Inferior parietal cortex (tissue), 1 donor: ENCODE measurements around the gene EFNA3.

Experiments used
- DNase-seq: peaks from one replicate; pipeline ENCODE4 v3.0.0-alpha.2; 2016; ENCODE audit errors: extremely low spot score

EFNA3 gene, protein sequence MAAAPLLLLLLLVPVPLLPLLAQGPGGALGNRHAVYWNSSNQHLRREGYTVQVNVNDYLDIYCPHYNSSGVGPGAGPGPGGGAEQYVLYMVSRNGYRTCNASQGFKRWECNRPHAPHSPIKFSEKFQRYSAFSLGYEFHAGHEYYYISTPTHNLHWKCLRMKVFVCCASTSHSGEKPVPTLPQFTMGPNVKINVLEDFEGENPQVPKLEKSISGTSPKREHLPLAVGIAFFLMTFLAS

DNA sequence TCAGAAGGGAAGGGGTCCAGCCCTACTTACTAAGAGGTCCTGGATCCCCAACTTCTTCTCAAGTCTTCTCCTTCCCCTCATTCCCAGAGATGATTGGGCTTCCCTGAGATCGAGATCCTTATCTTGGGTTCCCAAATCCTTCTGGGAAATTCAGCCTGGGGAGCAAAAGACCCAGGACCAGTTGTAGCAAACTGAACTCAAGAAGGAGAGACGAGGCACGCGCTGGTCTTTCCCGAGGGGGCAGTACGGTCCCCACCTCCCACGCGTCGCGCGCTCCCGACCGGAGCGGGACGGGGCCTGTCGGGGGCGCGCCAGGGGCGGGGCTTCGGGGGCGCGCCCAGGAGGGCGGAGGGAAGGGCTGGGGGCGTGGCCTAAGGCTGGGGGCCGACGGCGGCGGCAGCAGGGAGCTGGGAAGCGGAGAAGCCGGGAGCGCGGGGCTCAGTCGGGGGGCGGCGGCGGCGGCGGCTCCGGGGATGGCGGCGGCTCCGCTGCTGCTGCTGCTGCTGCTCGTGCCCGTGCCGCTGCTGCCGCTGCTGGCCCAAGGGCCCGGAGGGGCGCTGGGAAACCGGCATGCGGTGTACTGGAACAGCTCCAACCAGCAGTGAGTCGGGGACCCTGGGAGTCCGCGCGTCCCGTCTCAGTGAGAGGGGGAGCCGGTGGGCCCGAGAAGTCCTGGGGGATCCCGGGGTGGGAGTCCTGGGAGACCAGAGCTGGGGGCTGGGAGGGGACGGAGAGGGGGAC is at the start of gene EFNA3:
Gene EFNA3, plus strand, starts transcription at position 369 of the 741 bp plus-strand sequence. Its CDS starts 105 bp downstream, at position 474.
- DNase-seq: no peak

DNA sequence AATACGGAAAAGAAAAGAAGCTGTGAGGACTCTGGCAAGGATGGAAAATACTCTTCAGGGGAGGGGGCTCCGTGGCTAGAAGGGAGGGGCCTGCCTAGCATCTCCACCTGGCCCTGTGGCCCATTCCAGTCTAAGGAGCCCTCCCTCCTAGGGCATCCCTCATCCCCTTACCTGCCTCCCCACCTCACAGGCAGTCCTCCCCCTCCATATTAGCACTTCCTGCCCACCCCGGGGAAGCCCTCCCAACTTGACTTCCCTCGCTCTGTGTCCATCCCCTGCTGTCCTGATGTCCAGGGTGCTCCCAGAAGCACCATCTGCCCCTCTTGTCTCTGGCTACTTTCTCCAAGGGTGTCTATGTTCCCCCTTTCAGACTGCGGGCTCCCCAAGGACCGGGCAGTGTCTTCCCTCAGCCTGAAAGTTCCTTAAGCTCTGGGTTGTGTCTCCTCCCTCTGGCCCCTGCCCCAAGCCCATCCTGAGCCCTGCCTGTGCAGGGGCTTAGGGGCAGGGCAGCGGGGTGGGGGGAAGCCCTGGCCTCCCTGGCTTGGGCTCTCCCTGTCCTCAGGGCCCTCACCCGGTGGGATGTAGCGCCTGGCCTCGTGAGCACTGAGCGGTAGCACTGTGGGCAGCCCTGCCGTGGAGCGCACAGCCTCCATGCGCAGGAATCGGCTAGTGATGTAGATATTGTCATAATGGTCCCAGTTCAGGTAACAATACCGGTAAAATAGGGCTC is 49.0 kb upstream of the EFNA3 start:
- no peak for DNase-seq

DNA sequence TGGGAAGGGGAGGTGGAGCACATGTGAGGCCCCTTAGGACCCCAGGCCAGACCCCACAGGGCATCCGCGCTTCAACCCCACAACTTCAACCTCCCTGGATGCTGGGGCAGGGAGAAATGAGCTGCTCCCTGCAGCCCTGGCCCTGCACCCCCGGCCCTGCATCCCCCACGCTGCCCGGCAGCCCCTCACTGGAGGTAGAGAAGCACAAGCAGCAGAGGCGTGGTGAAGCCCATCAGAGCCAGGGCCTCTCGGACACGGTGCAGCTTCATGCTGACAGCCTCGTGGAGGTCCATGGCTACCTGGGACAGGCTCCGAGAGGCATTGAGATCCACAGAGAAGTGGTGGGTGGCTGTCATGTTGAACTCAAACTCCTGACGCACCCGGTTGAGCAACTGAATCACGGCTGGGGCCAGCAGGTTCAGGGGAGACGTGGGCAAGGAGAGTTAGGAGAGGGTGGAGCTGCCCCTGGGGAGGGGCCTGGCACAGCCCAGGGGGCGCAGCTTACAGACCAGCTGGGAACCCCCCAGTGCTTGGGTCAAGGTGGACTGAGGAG is 48.3 kb upstream of the EFNA3 start:
- DNase-seq: no peak

DNA sequence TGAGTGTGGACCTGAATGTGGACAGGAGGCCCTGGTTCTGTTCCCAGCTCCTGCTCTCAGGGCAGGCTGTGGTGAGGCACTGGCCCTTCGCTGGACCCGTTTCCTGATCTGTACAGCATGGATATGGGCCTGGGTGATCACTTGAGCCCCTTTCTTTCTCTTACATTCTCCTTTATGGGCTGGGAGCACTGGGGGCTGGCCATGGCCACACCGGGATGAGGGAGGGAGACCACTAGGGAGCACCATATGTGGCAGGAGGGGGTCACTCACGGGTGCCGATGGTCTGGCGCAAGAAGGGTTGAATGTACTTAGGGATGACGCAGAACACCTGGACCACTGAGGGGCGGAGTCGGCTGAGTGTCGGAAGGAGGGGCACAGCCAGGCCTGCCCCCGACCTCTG is 47.7 kb upstream of the EFNA3 start:
- no peak for DNase-seq

- no peak for DNase-seq
Measured at GRCh38 chr1:155032886-155033285, 45.8 kb upstream of the EFNA3 start.

DNA sequence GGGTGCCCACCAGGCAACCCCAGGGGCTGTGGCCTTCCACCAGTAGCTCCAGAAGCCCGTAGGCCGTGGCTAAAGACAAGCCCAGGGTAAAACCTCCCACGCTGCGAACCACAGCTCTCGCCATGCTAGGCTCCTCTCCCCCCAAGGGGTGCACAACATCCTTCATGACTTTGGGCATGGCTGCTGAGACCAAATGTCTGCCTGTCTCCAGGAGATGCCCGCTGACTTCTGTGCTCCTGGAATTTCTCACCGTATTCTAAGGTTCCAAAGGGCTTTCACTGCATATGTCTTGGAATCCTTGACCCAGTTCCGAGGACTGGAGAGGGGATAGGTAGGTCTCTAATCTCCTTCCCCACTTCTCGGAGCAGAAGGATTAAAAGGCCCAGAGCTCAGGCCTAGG is 45.1 kb upstream of the EFNA3 start, which contains the start of the genes DCST1 and DCST2:
Gene DCST1, plus strand, starts transcription at position 301 of the 400 bp plus-strand sequence. CDS start 213 bp downstream, outside the sequence.
Gene DCST2, minus strand, starts transcription at position 258 of the 400 bp plus-strand sequence. Its CDS starts 80 bp downstream, at position 178.
- no peak for DNase-seq

DNA sequence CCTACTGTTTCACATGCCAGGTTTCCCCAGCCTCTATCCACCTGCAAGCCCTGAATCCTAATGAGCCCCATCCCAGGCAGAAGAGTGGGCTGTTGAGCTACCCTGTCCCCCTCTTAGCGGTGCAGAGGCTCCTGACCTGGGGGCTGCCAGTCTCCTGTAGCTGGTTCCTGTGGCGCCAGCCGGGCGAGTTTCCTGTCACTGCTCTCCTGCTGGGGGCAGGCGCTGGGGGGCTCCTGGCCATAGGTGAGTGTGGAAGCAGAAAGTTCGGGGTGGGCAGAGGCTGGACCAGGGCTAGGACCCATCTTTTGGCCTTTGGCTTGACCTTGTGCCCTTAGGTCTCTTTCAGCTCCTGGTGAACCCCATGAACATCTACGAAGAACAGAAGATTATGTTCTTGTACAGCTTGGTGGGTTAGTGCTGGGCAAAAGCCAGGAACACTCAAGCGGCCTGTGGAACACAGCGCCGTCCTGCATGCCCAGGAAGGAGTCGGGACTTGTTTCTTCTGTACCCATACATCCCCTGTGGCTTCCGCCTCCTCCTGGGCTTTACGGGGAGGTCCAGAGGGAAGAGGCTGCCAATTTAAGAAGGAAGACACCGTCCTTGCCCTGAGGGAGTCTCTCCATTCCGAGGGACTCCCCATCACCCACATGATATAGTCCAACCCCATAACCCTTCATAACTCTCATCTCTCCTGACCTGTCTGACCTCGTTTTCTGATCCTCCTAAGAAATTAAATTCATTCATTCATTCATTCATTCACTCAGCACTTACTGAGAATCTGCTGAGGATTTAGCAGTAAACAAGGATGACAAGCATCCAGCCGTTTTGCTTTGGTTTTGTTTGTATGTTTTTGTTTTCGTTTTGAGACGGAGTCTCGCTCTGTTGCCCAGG is 44.1 kb upstream of the EFNA3 start:
- DNase-seq: no peak

GRCh38 chr1:155035936-155036335 is 42.7 kb upstream of the EFNA3 start:
- no peak for DNase-seq

DNA sequence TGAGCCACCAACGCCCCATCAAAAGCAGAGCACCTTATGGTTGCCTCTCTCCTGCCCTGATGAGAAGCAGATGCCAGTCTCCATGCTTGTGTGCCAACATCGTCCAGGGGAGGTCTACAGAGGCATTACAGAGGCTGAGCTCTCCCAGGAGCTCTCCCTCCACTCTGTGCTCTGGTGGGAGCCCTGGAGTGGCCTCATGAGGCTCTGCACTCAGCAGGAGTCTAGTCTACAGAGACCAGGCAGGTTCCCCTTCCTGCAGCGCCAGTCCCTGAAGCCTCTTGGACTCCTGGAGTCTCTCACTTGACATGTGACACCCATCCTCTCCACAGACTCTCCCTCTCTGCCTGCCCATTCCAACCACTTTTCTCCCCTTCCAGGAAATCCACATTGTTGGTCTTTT is 41.6 kb upstream of the EFNA3 start:
- DNase-seq: no peak

DNA sequence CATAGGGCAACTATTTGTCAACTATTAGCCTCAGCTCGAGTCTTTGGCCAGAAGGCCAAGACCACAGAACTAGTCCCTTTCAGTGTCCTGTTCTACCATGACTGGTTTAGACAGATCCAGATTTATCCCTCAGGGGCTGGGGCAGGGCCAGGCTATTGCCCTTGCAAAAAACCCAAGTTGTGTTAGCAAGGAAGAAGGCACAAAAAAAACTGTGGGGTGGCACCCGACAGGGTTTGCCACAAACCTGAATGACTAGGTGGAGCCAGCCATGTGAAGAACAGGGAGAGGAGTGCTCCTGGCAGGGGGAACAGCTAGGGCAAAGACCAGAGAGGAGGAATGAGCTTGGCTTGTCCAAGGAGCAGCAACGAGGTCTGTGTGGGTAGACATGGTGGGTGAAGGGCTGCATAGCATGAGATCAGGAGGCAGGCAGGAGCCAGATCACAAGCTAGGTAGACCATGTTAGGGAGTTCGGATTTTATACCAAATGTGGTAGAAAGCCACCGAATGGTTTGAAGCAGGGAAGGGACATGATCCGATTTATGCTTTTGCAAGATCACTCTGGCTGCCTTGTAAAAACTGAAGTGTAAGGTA is 40.7 kb upstream of the EFNA3 start:
- DNase-seq: no peak

DNA sequence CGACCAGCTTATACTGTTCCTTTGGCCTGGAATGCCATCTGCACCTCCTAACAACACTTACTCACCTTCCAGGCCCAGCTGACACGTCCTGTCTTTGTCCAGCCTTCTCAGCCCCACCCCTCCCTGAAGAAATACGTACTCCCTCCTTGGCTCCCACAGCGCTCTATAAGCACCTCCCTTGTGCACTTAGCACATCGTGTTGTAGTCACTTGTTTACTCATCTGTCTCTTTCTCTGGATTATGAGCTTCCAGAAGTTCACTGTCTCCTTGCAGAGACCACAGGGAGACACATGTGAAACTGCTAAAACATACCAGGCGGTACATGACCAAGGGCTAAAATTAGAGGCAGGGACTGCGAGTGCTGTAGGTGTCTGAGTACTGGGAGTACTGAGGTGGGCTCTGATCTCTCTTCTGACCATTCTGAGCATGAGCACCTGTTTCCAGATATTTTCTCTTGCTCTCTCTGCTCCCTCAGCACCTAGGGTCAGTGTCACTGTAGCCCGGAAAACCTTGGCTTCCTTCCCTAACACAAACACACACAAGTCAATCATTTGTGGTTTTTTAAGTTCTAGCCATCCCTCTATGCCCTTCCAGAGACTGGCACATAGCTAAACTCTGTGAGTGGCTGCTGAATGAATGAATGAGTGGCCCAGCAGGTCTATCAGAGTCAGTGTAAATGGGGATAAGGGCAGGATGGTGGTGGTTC is 39.9 kb upstream of the EFNA3 start:
- DNase-seq: no peak

GRCh38 chr1:155039308-155039669 is 39.3 kb upstream of the EFNA3 start:
- DNase-seq: no peak

DNA sequence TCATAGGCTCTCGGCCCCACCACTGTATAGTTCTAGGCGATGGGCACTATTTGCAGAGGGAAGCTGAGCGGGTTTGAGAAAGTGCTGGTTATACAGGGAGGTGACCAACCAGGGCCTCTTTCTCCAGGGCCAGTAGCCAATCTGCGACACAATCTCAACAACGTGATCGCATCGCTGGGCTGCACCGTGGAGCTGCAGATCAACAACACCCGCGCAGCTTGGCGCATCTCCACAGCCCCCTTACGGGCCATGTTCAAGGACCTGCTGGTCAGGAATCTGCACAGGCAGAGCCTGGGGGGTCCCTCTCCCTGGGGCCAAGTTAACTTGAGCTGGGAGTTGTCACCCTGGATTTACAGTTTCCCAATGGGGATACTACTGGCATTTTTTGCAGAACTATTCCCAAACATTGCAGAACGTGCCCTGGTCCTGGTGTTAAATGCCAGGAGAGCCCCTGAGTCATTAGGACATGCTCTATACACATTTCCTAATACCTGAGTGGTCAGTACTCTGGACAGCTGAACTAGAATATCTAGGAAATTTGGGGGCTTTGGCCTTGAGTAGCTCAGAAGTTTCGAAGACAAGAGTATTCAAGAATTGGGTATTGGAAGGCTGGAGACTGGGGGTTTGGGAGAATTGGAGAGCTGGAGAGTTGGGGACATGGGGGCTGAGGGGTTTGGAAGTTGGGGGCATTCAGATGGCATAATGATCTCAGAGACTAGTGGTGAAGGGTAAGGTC is 38.1 kb upstream of the EFNA3 start:
- DNase-seq: no peak

DNA sequence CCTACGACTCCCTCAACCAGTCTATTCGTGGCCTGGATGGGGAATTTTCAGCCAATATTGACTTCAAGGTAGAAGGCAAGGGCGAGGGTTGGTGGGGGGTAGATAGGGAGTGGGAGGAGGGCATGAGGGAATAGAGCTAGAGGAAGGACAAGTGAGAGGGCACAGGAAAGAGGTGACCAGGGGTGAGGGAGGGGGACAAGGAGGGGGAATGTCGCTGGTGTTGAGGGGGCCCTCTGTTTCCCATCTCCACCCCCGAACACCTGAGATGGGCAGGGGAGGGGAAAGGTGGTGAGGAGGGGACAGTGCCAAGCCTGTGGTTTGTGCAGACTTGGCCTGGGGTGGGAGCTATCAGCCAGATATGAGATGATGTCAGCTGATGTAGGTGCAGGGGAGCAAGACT is 35.8 kb upstream of the EFNA3 start:
- DNase-seq: no peak

- DNase-seq: no peak
Measured at GRCh38 chr1:155043301-155043702, 35.3 kb upstream of the EFNA3 start.

GRCh38 chr1:155043793-155044192 is 34.8 kb upstream of the EFNA3 start:
- no peak for DNase-seq

- DNase-seq: no peak
Measured at GRCh38 chr1:155044365-155044764, 34.3 kb upstream of the EFNA3 start.

- DNase-seq: peak; percentile 79
Measured at GRCh38 chr1:155044812-155045657, 33.6 kb upstream of the EFNA3 start.
